GM21381 (cell line): ENCODE measurements around the gene AHNAK.

Source experiments
- ATAC-seq: cut with Tn5 transposase; IDR thresholded peaks from one replicate; pipeline ENCODE4 v1.9.1; 2021; ENCODE audit warnings: mild to moderate bottlenecking, moderate library complexity; ENCODE audit not compliant: unreplicated experiment

AHNAK gene

DNA sequence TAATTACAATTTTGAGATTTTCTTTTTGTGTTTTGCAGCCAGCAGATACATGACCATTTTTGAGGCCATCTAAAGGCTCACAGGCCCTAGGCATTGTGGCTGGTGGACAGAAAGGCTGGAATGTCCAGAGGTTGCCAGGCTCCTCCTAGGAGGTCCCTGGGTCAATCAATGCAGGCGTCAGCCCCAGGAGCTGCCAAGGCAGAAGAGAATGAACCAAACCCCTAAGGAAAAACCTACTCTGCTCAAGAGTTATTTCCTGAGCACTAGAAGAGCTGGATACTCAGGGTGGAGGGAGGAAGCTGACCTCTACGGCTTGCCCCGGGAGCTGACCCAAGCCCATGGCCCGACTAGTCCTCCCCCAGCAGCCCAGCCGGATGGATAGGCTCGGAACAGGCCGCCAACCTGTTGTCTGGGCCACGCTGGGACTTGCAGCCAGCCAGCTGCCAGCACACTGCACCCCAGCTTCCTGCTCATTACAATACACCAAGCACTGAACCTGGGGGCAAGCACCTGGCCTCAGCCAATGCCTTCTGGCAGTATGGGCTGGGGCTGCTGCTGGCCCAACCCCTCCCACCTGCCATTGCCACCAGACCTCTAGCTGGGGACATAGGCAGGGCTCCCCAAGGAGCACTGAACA lies 133.4 kb downstream of the AHNAK start:
- ATAC-seq = no peak

DNA sequence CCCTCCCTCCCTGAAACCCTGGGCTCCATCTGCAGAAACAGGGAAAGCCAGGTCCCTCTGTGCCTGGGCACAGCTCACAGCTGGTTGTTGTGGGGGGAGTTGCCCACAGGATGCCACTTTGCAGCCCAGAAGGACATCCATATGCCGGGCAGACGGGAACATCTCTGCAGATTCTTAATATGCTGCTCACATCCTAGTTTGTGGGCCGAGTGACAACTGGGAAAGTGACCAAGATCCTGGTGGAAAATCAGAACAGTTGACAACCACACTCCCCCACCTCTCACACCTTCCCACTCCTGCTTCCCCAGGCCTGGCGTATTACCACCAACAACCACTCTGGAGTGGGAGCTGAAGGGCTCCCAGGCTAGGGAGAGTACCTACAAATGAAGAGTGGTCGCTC lies 135.1 kb downstream of the AHNAK start:
- no peak for ATAC-seq

DNA sequence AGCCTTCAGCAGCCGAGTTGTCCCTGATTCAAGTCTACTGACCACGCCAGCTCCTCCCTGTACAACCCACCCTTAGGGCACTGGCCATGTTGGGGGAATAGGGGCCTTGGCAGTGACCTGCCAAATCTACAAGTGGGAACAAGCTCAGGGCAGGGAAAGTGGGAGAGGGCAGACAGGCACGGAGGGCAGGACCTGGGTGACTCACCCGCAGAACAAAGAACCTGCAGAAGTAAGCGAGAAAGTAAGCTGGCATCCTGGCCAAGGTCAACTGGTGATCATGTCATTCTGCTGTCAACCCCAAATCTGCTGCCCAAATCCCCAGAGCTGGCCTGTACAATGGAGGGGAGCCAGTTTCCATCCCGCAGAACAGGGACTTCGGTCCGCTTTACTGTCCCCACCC lies 135.6 kb downstream of the AHNAK start:
- ATAC-seq = no peak

DNA sequence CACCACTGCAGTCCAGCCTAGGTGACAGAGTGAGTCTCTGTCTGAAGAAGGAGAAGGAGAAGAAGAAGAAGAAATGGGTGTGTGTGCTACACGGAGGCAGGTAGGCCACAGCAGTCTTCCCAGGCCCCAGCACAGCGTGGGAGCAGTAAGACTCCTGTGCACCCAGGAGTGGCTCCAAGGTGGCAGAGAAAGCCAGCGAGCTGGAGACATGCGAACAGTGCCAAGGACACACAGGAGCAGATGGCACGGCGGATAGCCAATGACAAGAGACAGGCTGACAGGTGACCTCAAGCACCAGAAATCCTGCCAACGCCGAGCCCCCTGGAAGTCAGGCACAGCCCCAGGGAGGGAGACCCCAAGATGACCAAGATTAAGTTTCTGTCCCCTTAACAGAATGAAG lies 136.8 kb downstream of the AHNAK start:
- no peak for ATAC-seq

DNA sequence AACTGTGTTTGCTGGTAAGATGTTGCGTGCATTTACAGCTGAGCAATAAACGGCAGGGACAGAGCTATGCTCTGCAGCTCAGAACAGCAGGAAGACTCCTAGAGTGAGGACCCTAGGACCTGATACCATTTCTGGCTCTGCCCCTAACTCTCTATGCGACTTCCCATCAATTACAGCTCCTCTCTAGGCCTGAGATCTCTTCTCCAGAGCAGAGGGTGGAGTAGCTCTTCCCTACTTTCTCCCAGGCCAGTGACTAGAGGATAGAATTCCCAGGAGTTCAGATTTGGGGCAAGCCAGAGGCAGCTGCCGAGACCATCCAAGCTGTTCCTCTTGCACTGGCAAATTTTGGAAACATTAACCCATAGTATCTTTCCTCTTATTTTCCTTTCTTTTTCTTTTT lies 140.6 kb downstream of the AHNAK start:
- ATAC-seq = no peak

DNA sequence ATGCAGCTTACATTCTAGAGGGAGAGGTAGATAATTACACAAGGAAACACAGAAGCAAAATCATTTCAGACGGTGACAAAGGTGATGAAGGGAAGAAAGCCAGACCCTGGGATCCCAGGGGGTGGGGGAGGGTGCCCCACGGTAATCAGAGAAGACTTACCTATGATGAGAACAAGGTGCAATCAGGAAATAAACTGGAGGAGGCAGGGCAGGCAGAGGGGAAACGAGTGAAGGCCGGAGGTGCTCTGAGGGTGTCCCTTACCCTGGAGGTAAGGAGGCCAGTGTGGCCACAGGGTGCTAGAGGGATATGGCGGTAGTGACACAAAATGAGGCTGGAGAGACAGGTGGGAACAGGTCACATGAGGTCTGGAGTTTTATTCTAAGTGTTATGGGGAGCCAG lies 141.7 kb downstream of the AHNAK start:
- no peak for ATAC-seq

DNA sequence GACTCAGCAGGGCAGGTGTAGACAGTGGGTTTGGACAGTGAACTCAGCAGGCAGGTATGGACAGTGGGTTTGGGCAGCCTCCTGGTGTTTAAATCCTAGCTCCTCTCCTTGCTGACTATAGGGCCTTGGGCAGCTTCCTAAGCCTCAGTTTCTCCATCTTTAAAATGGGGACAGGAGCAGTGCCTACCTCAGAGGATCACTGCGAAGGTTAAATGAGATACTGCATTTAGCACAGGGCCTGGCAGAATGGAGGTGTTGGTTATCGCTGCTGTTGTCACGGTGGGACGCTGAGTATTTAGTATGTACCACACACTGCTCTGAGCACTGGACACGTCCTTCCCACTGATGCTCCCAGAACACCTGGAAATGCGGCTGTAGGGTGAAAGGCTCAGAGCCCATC lies 142.2 kb downstream of the AHNAK start:
- no peak for ATAC-seq

DNA sequence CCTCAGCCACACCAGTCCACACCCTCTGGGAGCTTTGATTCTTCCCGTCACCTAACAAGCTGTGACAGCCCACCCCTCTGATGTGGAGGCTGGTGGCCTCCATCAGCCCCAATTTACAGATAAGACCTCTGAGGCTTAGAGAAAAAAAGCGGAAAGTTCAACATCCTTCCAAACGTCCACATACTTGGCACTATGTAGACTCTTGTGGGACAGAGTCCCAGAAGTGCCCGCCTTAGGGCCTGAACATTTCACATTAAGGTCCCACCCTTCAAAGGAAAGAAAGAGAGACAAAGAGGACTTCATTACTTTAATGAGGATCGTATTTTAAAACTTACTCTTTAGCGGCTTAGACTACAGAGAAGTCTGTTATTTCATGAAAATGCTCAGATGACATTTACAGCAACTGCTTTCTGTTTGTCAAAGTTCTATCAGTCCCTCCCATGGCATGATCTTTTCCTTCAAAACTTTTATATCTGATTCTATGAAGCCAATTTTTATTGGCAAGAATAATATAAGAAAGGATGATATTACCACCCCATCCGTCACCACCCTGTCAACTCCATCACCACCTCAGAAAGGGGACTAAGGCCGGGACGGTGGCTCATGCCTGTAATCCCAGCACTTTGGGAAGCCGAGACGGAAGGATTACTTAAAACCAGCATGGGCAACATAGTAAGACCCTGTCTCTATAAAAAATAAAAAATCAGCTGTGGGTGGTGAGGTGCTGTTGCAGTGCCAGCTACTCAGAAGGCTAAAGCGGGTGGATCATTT lies 143.5 kb downstream of the AHNAK start:
- ATAC-seq = no peak

DNA sequence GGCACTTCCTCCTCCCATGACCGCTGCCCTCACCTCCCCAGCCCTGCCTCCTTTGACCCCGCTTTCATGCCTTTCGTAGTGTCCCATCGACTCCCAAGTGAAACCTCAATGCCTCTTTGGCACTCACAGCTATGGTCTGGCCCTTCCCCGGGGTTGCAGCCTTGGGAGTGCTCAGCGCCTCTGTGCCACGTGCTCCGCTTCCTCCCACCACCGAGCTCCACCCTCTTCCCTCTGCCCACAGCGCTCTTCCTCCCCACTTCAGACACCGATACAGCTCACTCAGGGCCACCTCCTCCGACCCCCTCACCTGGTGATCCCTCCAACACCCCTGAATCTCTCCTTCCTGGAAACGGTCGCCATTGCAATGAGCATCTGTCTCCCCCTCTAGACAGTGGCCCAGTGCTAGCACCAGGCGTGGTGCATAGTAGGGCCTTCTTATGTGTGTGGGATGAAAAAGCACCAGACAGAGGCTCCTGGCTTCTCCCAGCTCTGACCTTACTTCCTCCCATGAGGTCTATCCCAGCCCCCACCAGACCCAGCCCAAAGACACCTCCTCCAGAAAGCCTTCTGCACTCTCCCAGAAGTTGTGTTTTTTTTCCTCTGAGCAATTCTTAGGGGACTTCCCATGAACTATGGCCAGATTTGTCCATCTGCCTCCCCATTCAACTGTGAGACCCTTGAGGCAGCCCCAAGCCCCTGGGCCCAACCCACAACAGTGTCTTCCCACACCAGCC lies 144.2 kb downstream of the AHNAK start:
- no peak for ATAC-seq

DNA sequence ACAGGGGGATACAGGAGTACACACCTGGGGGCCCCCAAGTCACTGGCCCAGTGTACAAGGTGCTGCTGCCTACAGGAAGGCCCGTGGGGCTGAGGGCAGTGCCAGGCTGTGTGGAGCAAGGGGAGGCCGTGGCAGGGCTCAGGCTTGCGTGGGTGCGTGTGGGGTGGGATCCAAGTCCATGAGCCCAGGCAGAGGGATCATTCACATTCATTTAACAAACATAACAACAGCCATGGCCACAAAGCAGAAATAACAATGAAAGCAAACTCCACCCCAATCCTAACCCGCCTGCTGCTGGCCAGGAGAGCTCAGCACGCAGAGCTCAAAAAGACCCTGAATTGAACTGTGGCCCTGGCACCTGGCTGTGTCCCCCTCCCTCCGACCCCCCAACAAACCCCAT lies 144.8 kb downstream of the AHNAK start:
- no peak for ATAC-seq

DNA sequence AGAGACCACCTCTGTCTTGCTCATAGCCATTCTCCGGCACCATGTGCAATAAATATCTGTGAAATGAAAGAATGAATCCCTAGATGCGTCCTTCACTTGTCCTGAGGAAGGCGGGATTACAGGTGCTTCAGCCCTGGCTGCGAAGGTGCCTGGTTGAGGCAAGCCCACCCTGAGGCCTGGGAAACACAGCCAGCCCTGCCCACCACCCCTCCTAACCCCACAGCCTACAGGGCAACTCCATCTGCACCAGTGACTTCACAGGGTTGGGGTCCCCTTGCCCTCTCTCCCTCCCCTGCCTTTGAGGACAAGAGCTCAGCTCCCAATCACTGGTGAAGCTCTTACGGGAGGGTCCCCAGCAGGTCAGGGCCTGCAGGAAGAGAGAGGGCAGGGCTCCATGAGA lies 145.2 kb downstream of the AHNAK start:
- no peak for ATAC-seq

DNA sequence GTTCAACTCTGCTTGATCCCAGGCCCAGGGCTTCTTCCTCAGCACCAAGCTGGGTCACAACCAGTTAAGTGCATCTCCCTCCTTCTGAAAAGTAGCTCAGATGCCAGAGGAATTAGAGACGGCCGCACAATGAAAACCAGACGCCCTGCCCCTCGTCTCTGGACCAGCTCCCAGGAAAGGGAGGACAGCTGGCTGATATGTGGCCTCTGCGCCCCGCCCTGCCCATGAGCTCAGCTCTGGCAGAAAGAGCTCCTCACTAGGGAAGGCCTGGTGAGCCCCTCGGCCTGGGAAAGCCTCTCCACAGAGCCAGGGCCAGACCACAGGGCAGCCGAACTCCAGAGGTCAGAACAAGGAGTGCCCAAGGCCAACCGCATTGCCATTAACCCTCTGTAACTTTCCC lies 145.8 kb downstream of the AHNAK start:
- no peak for ATAC-seq

DNA sequence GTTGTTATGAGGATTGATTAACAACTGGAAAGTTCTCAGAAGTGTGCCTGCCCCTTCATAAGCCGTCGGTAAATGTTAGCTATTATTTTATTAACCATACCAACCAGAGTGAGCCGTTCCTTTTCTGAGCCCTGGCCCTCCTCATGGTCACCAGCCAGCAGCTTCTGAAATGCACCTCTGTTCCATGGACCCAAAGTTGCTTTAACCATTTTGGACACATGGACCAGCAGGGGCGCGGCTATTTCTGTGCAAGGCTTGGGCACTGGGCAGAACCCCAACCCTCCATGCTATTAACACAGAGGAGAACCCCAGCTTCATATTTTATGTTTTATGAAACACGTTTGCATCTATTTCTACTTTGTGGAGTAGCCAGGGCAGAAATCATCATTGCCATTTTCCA lies 146.3 kb downstream of the AHNAK start:
- no peak for ATAC-seq

DNA sequence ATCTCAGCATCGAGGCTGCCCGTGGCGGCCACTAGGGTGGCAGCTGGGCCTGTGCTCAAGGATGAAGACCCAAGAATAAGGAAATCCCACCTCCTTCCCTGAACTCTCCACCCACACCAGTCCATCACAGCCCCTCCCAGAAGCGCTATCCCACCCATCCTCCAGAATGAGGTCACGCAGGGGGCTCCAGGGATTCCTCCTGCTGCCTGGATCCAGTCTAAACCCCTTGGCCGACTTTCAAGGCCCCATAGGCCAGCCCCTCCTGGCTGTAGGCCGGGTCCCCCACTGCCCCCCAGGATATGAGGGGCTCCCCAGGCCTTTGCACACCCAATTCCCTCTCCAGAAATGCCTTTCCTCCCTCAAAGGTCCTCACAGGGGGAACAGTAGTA lies 146.7 kb downstream of the AHNAK start:
- ATAC-seq = no peak

DNA sequence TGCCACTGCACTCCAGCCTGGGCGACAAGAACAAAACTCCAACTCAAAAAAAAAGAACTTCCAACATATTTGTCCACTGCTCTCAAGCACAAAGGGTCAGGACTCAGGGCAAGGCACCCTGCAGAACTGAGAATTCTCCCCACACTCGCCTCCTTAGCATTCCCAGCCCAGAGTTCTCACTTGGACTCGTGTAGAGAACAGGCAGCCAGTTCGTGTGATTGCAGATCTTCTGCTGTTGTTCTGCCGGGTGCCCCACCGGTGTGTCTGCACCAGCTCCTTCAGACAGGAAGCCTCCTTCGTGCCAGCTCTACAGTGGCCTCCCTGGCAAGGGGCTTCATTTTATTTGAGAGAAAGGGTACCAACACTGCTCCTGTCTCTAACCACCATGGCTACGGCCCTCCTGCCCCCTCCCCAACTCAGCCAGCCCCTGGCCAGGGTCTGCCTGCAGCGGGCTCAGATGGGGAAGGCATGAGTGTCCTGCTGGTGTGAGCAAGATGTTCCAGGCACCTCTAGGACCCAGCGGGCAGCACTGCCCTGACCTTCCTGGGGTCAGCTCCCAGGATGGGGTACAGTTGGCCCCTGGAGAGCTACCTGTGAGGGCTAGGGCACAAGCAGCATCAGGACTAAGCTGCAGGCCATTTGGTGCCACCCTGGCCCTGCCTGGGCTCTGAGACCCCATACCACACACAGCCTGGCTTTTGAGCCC lies 147.3 kb downstream of the AHNAK start:
- ATAC-seq = no peak

DNA sequence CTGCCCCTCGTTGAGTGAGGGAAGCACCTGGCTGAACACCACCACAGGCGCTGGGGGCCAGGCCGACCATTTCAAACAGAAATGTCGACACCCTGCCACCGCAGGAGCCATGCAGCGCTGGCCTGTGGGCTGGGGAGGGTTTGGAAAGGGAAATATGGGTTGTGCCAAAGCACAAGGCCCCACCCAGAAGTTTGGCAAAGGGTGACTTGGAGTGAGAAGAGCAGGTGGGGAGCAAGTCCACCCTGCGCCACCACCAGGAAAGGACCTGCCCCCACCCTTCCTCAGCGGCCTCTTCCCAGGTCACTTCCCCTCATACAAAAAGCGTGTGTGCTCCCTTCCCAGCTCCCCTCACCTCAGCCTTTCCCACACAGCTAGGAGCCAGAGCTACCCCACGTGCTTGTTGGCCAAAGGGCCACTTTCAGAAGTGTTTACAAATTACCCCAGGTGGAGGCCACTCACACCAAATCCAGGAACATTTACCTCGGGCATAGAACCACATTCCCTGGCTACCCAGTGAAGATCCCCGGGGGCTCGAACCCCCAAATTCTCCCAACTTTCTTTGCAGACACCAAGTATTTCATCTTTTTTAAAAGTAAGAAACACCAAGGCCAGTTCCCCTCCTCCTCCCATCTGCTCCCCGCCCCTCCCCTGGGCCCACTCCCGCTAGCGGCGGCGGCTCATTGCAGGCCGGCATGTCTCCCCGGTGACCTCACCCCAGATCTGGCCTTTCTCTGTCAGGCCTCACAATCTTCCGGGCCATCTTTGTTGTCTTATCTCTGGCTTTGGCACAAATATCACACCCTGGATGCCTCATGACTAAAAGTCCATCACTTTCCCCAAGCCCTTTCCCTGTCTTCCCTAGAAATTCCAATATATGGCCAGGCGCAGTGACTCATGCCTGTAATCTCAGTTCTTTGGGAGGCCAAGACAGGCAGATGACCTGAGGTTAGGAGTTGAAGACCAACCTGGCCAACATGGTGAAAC lies 148.3 kb downstream of the AHNAK start:
- no peak for ATAC-seq

DNA sequence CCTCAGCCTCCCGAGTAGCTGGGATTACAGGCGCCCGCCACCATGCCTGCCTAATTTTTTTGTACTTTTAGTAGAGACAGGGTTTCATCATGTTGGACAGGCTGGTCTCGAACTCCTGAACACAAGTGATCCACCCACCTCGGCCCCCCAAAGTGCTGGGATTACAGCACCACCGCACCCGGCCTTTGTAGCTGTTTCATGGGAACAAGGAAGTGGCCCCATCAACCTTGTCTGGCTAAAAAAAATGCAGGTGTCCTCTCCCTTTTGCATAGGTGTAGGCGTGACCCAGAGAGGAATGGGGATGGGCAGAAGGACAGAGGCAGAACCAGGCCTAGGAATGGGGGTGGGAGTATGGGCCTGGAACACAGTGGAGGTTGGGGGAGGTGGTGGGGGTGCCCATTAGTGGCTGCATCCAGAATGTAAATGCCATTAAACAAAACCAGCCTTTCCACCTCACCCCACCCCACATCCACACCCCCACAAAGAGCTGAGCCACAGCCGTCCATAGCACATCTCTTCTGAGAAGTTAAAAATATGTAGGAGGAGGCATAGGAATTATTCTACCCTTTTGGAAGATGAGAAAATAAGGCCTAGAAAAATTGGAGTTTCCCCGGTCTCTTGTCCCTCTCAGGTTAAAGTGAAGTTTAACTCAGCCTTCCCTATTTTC lies 150.6 kb downstream of the AHNAK start:
- ATAC-seq = no peak

DNA sequence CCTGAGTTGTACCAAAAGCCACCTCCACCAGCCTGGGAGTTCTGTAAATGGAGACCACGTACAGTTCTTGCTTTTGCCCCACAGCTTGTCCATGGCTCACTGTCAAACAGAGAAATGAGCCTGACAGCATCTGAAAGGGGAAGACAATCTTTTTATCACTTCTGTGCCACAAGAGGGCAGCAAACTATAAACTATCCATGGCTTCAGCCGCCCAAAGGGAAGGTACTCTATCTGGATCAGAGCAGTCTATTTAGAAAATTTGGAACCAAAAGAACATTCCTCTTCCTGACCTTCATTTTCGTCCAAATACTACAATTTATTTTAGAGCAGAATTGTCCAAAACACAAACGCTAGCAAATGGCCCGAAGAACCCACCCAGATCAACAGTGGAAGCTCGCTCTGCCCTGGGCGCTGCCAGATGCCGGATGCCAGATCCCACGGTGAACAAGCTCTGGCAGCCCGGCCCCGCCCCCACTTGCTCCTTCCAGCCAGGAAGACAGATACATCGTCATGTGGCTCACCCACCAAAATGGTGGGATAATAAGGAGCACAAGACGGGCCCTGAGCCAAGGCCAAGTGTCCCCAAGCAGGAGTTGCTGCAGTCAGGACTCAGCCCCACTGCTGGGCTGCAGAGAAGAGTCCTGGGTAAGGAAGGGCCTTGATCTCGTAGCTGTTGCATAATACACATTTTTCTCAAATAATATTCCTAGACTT lies 151.6 kb downstream of the AHNAK start:
- ATAC-seq = no peak

DNA sequence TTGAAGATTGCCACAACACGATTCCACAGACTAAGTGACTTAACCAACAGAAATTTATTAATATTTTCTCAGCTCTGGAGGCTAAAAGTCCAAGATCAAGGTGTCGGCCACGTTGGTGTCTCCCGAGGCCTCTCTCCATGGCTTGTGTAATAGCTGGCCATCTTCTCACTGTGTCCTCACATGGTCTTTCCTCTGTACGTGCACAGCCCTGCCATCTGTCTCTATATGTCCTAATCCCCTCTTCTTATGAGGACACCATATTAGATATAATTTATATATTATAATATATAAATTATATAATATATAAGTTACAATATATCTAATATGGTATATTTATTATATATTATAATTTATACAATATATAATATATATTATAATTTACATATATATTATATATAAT lies 152.9 kb downstream of the AHNAK start:
- ATAC-seq = no peak
